Thoracic aorta (tissue), 2 donors: Measurements from ENCODE around the gene ENTPD8. TPM values are rescaled to one million over a fixed set of nuclear protein-coding genes. Genes with fewer than 3 reads are reported as not detected.

Source experiments
- ATAC-seq: fragments of 150-250 bp; one replicate; pipeline ENCODE4 v1.8.0; 2017; ENCODE audit warnings: low read depth; ENCODE audit not compliant: insufficient number of reproducible peaks, low FRiP score
- DNase-seq: peaks from one replicate; pipeline ENCODE4 v3.0.0-alpha.2; 2020; ENCODE audit warnings: low spot score
- H3K27ac ChIP-seq, 2 donors: fragments of 200-600 bp; sonication (generic); 1 replicate in 1 of 2; 2 replicates in 1 of 2; pipeline ENCODE4 v1.5.1; 2016; ENCODE audit warnings: mild to moderate bottlenecking in 2 of 2, moderate library complexity in 2 of 2
- H3K27me3 ChIP-seq: fragments of 200-600 bp; sonication (generic); replicated peaks from 2 replicates; pipeline ENCODE4 v1.6.0; 2016; ENCODE audit warnings: mild to moderate bottlenecking; ENCODE audit not compliant: insufficient read depth
- H3K36me3 ChIP-seq: fragments of 200-600 bp; sonication (generic); one replicate; pipeline ENCODE4 v1.5.1; 2016
- H3K4me1 ChIP-seq, 2 donors: fragments of 200-600 bp; sonication (generic); 1 replicate in 1 of 2; 2 replicates in 1 of 2; pipeline versions ENCODE4 v1.5.1 to v1.6.0; 2016; ENCODE audit warnings: low read depth in 2 of 2, mild to moderate bottlenecking in 1 of 2; ENCODE audit not compliant: control insufficient read depth in 1 of 2
- H3K4me3 ChIP-seq: fragments of 200-600 bp; sonication (generic); 2 replicates; pipeline ENCODE4 v1.5.1; 2016; ENCODE audit warnings: mild to moderate bottlenecking
- H3K9me3 ChIP-seq: fragments of 200-600 bp; sonication (generic); 2 replicates; pipeline ENCODE4 v1.5.1; 2016
- CTCF ChIP-seq: fragments of 200-600 bp; sonication (generic); IDR thresholded peaks from one replicate; pipeline ENCODE4 v1.5.1; 2019; ENCODE audit warnings: antibody characterized with exemption
- total RNA-seq, 2 donors: library from RNA; depleted of rRNA; stranded (reverse); fragments of >200 nt; gene quantifications; one replicate each; pipeline versions ENCODE4 v1.1.0 to v1.2.3, GENCODE V29; 2016

Gene ENTPD8
- total RNA-seq, 2 donors from 2014 or later, result not detected

- DNase-seq, result no peak
- Histone ChIP-seq H3K27ac (no peak overlapping the region), H3K9me3 (no peaks in the 10 kb centered on the region), H3K4me1 (peaks cover 9 to 26% of the 10 kb centered on the region in 2 donors), H3K4me3 (peak overlapping the region; percentile 36), H3K36me3 (no peaks in the 10 kb centered on the region), H3K27me3 (no peaks in the 10 kb centered on the region)
- TF ChIP-seq CTCF, result no peak
- ATAC-seq, result no peak
Measured at GRCh38 chr9:137417161-137418021, 23.8 kb downstream of the ENTPD8 start.

GRCh38 chr9:137416563-137417151, 24.5 kb downstream of the ENTPD8 start:
- H3K9me3 ChIP-seq, result no peaks in the 10 kb centered on the region
- H3K27me3 ChIP-seq, result no peaks in the 10 kb centered on the region
- no peak for TF ChIP-seq CTCF
- no peak overlapping the region for H3K27ac ChIP-seq
- ATAC-seq (no peak), DNase-seq (no peak)
- peaks cover 10 to 23% of the 10 kb centered on the region in 2 donors for H3K4me1 ChIP-seq
- H3K36me3 ChIP-seq, result no peaks in the 10 kb centered on the region
- H3K4me3 ChIP-seq, result no peak overlapping the region

- H3K27me3 ChIP-seq, result no peaks in the 10 kb centered on the region
- no peak for DNase-seq
- no peaks in the 10 kb centered on the region for H3K36me3 ChIP-seq
- TF ChIP-seq CTCF, result no peak
- peaks cover 13 to 22% of the 10 kb centered on the region in 2 donors for H3K4me1 ChIP-seq
- H3K9me3 ChIP-seq, result no peaks in the 10 kb centered on the region
- H3K27ac ChIP-seq, result no peak overlapping the region
- H3K4me3 ChIP-seq, result no peak overlapping the region
- ATAC-seq, result no peak
Measured at GRCh38 chr9:137416006-137416562, 25.1 kb downstream of the ENTPD8 start.

GRCh38 chr9:137415451-137415850, 25.7 kb downstream of the ENTPD8 start:
- H3K9me3 ChIP-seq, result no peaks in the 10 kb centered on the region
- peaks cover 19 to 28% of the 10 kb centered on the region in 2 donors for H3K4me1 ChIP-seq
- H3K36me3 ChIP-seq, result no peaks in the 10 kb centered on the region
- H3K27ac ChIP-seq, result no peak overlapping the region
- H3K4me3 ChIP-seq, result no peak overlapping the region
- DNase-seq, result no peak
- TF ChIP-seq CTCF, result no peak
- ATAC-seq, result no peak
- no peaks in the 10 kb centered on the region for H3K27me3 ChIP-seq

- H3K4me3 ChIP-seq, result no peak overlapping the region
- ATAC-seq (no peak), DNase-seq (no peak)
- H3K9me3 ChIP-seq, result no peaks in the 10 kb centered on the region
- no peaks in the 10 kb centered on the region for H3K36me3 ChIP-seq
- TF ChIP-seq CTCF, result no peak
- H3K4me1 ChIP-seq, result peaks cover 21 to 32% of the 10 kb centered on the region in 2 donors
- H3K27me3 ChIP-seq, result no peaks in the 10 kb centered on the region
- peak overlapping the region; percentile 65 to 81 for H3K27ac ChIP-seq
Measured at GRCh38 chr9:137412431-137412830, 28.7 kb downstream of the ENTPD8 start.
